ENCODE data around the gene CCDC68. TPM values are rescaled to one million over a fixed set of nuclear protein-coding genes. Genes with fewer than 3 reads are reported as not detected.

The CCDC68 gene
- total and polyA plus RNA-seq, 2 of the 4 experiments (the other 2 are of a cell fraction): 0.46 to 0.54 TPM

- Histone ChIP-seq H2BK5ac (ENCODE audit: low read depth, low read length, poor library complexity, severe bottlenecking) (no peak overlapping the region), H3K27ac (ENCODE audit: insufficient read depth, low read length) (no peak overlapping the region), H3K27me3 (ENCODE audit: control insufficient read depth, insufficient read depth, low read length) (no peaks in the 10 kb centered on the region), H4K5ac (ENCODE audit: low read depth, low read length) (no peak overlapping the region; the same call in 1 of the 2 replicates), H3K79me1 (ENCODE audit: low read depth in 1 of 2, low read length in 2 of 2) (no peaks in the 10 kb centered on the region), H3K9ac (ENCODE audit: low read depth, low read length) (no peak overlapping the region), H3K9me3 (ENCODE audit: control insufficient read depth, insufficient read depth, low read length) (no peaks in the 10 kb centered on the region), H2AFZ (replicated peaks; ENCODE audit: low read length, poor library complexity) (no peak overlapping the region), H2AK9ac (replicated peaks; ENCODE audit: low read depth, low read length, poor library complexity) (no peak overlapping the region), H3K14ac (replicated peaks; ENCODE audit: low read depth, low read length) (no peak overlapping the region), H3K9me1 (ENCODE audit: insufficient read depth, low read length) (no peaks in the 10 kb centered on the region), H4K91ac (ENCODE audit: insufficient read depth, low read depth, low read length) (no peak overlapping the region), H2BK120ac (ENCODE audit: low read depth, low read length) (no peak overlapping the region), H3K23ac (ENCODE audit: low read depth, low read length) (no peak overlapping the region), H4K8ac (ENCODE audit: low read depth in 2 of 2, low read length in 2 of 2) (no peak overlapping the region), H3K4me3 (ENCODE audit: insufficient read depth, low read depth, low read length) (no peak overlapping the region), H3K56ac (ENCODE audit: extremely low read depth, insufficient read depth, low read length) (no peak overlapping the region), H3K36me3 (ENCODE audit: control insufficient read depth, insufficient read depth, low read length) (no peaks in the 10 kb centered on the region), H4K20me1 (ENCODE audit: insufficient read depth, low read length) (no peaks in the 10 kb centered on the region), H2BK20ac (ENCODE audit: low read depth, low read length) (no peak overlapping the region), H3K4me2 (ENCODE audit: low read depth, low read length) (no peak overlapping the region), H3K4me1 (ENCODE audit: control insufficient read depth, insufficient read depth, low read length) (peaks cover 4% of the 10 kb centered on the region; the same call in 1 of the 2 replicates), H3K18ac (ENCODE audit: low read depth, low read length) (no peak overlapping the region), H2BK15ac (ENCODE audit: low read depth, low read length) (no peak overlapping the region), H2AK5ac (ENCODE audit: low read depth, low read length) (no peak overlapping the region), H3K4ac (ENCODE audit: low read depth, low read length) (no peak overlapping the region)
- CTCF ChIA-PET: no interaction called here
- BruUV-seq (replicated peaks): no TSS peak
- dilution Hi-C loops (cut with HindIII; ENCODE audit: low sequenced_read_pairs, unreplicated experiment): no loop called here
- POLR2A ChIA-PET (ENCODE audit: unreplicated experiment): no interaction called here
- no peak for ATAC-seq (ENCODE audit: low read depth)
- no peak for DNase-seq
- in situ Hi-C loops (cut with MboI; ENCODE audit: low sequenced_read_pairs): no loop called here
- WGBS, 2 experiments (ENCODE audit: extremely low coverage in 2 of 2, insufficient read length in 1 of 2): 100% methylated on average over 2 of the region's 6 CpGs; no CpG with 5 or more reads in 1 of the 2 experiments
- intact Hi-C loops (cut with micrococcal nuclease): no loop called here
- TF ChIP-seq MAFK (IDR thresholded peaks at IDR 0.05; ENCODE audit: low read depth, low read length) (no peak), CHD1 (IDR thresholded peaks at IDR 0.05; ENCODE audit: low read depth, low read length) (no peak)
These were observed 78.0 kb downstream of the CCDC68 start for GRCh38 chr18:54881229-54881768.

All from IMR-90 (cell line).